Vagina (tissue), 2 donors: ENCODE data around the gene KRTAP19-3. TPM values are rescaled to one million over a fixed set of nuclear protein-coding genes. Genes with fewer than 3 reads are reported as not detected.

Source experiments
- DNase-seq, 2 donors: peaks; one replicate each; pipeline ENCODE4 v3.0.0-alpha.2; 2017; ENCODE audit errors: extremely low spot score in 2 of 2
- H3K27ac ChIP-seq: fragments of 200-600 bp; sonication (generic); one replicate; pipeline ENCODE4 v1.5.1; 2019
- H3K27me3 ChIP-seq: fragments of 200-600 bp; sonication (generic); one replicate; pipeline ENCODE4 v1.5.1; 2019
- H3K36me3 ChIP-seq, 2 donors: fragments of 200-600 bp; sonication (generic); one replicate each; pipeline ENCODE4 v1.5.1; 2017 to 2019
- H3K4me1 ChIP-seq: fragments of 200-600 bp; sonication (generic); one replicate; pipeline ENCODE4 v1.5.1; 2019
- H3K4me3 ChIP-seq, 2 donors: fragments of 200-600 bp; sonication (generic); 1 replicate in 1 of 2; 2 replicates in 1 of 2; pipeline ENCODE4 v1.5.1; 2016 to 2019
- H3K9me3 ChIP-seq: fragments of 200-600 bp; sonication (generic); one replicate; pipeline ENCODE4 v1.5.1; 2019
- POLR2A ChIP-seq, 2 donors: fragments of 450-650 bp; IDR thresholded peaks; one replicate each; pipeline ENCODE4 v1.6.1; 2017; ENCODE audit warnings: antibody characterized with exemption in 2 of 2, mild to moderate bottlenecking in 2 of 2, moderate library complexity in 2 of 2
- POLR2AphosphoS5 ChIP-seq, 2 donors: sonication (generic); formaldehyde crosslinking; IDR thresholded peaks; one replicate each; pipeline ENCODE4 v1.9.0; 2017; ENCODE audit warnings: antibody characterized with exemption in 2 of 2, mild to moderate bottlenecking in 2 of 2, low read depth in 1 of 2; ENCODE audit not compliant: insufficient read depth in 1 of 2
- intact Hi-C: fragments of 100-400 bp; cut with DNase I; formaldehyde crosslinking; loops from one replicate; pipeline ENCODE4 v1.15.1; 2023
- small RNA-seq: library from RNA; depleted of rRNA; stranded (forward); fragments of <200 nt; gene quantifications from one replicate; pipeline ENCODE3, GENCODE V24; 2016
- total RNA-seq: library from RNA; depleted of rRNA; stranded (reverse); fragments of >200 nt; gene quantifications from one replicate; pipeline ENCODE4 v1.2.3, GENCODE V29; 2016
- TF ChIP-seq, protein P1 (sequence below), 3 experiments: fragments of 450-650 bp in 2 of 3; fragments of 200-600 bp in 1 of 3; sonication (generic) in 1 of 3; IDR thresholded peaks; one replicate each; pipeline ENCODE4 v1.5.1; 2017 to 2019; ENCODE audit warnings: antibody characterized with exemption in 3 of 3, mild to moderate bottlenecking in 2 of 3, moderate library complexity in 2 of 3

KRTAP19-3 gene
- total RNA-seq, 1 donor from 2014 or later: not detected

DNA sequence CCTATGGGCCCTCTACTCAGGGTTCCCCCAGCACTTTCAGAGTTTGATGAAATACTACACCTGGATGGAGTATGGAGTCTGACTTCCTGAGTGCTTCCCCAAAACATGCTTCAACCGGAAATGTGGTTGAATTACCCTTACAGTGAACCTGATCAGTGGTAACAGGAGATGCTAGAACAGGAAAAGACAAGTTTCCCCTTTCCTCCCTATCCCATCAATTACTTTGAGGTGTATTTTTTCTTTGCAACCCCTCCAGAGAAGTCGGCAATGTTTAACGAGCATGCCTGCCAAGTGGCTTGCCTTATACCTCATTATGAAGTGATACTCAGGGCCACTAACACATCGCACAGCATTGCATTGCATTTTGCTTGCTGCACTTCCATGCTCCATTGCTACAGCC is 44.8 kb downstream of the KRTAP19-3 start:
- Histone ChIP-seq H3K36me3 (no peaks in the 10 kb centered on the region), H3K27ac (no peak overlapping the region), H3K4me1 (no peaks in the 10 kb centered on the region), H3K4me3 (no peak overlapping the region), H3K27me3 (no peaks in the 10 kb centered on the region), H3K9me3 (no peaks in the 10 kb centered on the region)
- intact Hi-C loops: no loop called here
- TF ChIP-seq POLR2A (IDR thresholded peaks at IDR 0.05) (no peak), POLR2AphosphoS5 (IDR thresholded peaks at IDR 0.05; ENCODE audit: insufficient read depth in 1 of 2, low read depth in 1 of 2) (no peak)
- TF ChIP-seq, protein P1, sequence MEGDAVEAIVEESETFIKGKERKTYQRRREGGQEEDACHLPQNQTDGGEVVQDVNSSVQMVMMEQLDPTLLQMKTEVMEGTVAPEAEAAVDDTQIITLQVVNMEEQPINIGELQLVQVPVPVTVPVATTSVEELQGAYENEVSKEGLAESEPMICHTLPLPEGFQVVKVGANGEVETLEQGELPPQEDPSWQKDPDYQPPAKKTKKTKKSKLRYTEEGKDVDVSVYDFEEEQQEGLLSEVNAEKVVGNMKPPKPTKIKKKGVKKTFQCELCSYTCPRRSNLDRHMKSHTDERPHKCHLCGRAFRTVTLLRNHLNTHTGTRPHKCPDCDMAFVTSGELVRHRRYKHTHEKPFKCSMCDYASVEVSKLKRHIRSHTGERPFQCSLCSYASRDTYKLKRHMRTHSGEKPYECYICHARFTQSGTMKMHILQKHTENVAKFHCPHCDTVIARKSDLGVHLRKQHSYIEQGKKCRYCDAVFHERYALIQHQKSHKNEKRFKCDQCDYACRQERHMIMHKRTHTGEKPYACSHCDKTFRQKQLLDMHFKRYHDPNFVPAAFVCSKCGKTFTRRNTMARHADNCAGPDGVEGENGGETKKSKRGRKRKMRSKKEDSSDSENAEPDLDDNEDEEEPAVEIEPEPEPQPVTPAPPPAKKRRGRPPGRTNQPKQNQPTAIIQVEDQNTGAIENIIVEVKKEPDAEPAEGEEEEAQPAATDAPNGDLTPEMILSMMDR (IDR thresholded peaks at IDR 0.05): no peak
- DNase-seq: no peak

DNA sequence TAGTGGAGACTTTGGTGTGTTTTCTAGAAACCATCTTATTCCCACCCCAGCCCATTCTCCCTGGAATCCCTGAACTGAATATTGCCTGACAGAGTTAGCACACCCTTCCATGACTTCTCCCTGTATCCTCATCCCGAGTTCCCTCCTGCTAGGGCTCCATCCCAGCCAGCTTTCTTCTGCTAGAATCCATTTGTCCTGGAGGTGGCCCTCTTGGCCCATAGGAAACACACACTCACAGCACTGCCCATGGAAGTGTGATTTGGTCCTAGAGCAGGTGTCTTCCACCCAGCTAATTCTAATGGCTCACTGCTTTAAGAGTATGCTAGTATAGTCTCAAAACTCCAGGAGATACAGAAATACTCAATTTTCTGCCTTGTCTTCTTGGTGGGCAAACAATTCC is 47.6 kb downstream of the KRTAP19-3 start:
- H3K4me1 ChIP-seq: no peaks in the 10 kb centered on the region
- no peaks in the 10 kb centered on the region for H3K36me3 ChIP-seq
- intact Hi-C loops: no loop called here
- H3K4me3 ChIP-seq: no peak overlapping the region
- no peak overlapping the region for H3K27ac ChIP-seq
- no peaks in the 10 kb centered on the region for H3K9me3 ChIP-seq
- TF ChIP-seq, protein P1 (IDR thresholded peaks at IDR 0.05): no peak
- TF ChIP-seq POLR2AphosphoS5 (IDR thresholded peaks at IDR 0.05; ENCODE audit: insufficient read depth in 1 of 2, low read depth in 1 of 2): no peak
- TF ChIP-seq POLR2A (IDR thresholded peaks at IDR 0.05): no peak
- no peak for DNase-seq
- no peaks in the 10 kb centered on the region for H3K27me3 ChIP-seq

DNA sequence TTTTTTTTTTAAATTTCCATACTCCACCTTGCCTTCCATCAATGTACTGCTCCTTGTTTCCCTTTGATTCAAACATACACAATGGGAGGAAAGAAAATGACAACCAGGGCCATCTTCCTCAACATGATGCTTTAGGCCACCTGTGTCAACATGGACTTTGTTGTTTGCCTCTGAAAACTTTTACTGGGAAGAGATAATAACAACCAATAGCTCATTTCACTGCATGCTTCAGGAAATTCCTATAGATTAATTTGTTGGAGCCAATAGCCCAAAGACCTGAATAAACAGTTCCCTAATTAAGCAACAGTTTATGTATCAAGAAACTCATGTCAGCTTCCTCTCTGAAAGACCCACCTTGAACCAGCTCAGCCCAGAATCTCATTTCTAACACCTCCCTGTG is 48.6 kb downstream of the KRTAP19-3 start:
- intact Hi-C loops: no loop called here
- H3K36me3 ChIP-seq: no peaks in the 10 kb centered on the region

More for the DNA sequence above, 48.6 kb downstream of the KRTAP19-3 start:
- H3K4me1 ChIP-seq: no peaks in the 10 kb centered on the region
- no peak for DNase-seq
- no peaks in the 10 kb centered on the region for H3K9me3 ChIP-seq
- H3K27ac ChIP-seq: no peak overlapping the region
- no peaks in the 10 kb centered on the region for H3K27me3 ChIP-seq
- TF ChIP-seq POLR2AphosphoS5 (IDR thresholded peaks at IDR 0.05; ENCODE audit: insufficient read depth in 1 of 2, low read depth in 1 of 2) (no peak), POLR2A (IDR thresholded peaks at IDR 0.05) (no peak)
- TF ChIP-seq, protein P1 (IDR thresholded peaks at IDR 0.05): no peak
- H3K4me3 ChIP-seq: no peak overlapping the region

Small RNAs within 50 kb of the gene (small RNA-seq; reads per million reads assigned to genes)
- gene AP000567.1 (not detected), gene KRTAP19-10P (not detected), gene KRTAP19-11P (not detected), gene KRTAP19-9P (not detected)

Other genes with a start within 250 kb of the KRTAP19-3 start
- not detected for gene KRTAP24-1, start 209.1 kb downstream of the KRTAP19-3 start, total RNA-seq
- gene KRTAP25-1, start 202.5 kb downstream of the KRTAP19-3 start, total RNA-seq: not detected
- gene KRTAP26-1, start 171.7 kb downstream of the KRTAP19-3 start, total RNA-seq: not detected
- not detected for gene KRTAP27-1, start 154.3 kb downstream of the KRTAP19-3 start, total RNA-seq
- not detected for gene KRTAP23-1, start 143.4 kb downstream of the KRTAP19-3 start, total RNA-seq
- not detected for gene KRTAP13-2, start 119.7 kb downstream of the KRTAP19-3 start, total RNA-seq
- not detected for gene KRTAP13-1, start 96.0 kb downstream of the KRTAP19-3 start, total RNA-seq
- gene KRTAP13-3, start 66.1 kb downstream of the KRTAP19-3 start, total RNA-seq: not detected
- not detected for gene KRTAP13-4, start 61.8 kb downstream of the KRTAP19-3 start, total RNA-seq
- gene KRTAP15-1, start 51.7 kb downstream of the KRTAP19-3 start, total RNA-seq: not detected
- not detected for gene KRTAP19-1, start 11.6 kb downstream of the KRTAP19-3 start, total RNA-seq
- not detected for gene KRTAP19-2, start 4.6 kb downstream of the KRTAP19-3 start, total RNA-seq
- not detected for gene KRTAP19-4, start 5.2 kb upstream of the KRTAP19-3 start, total RNA-seq
- not detected for gene KRTAP19-5, start 10.1 kb upstream of the KRTAP19-3 start, total RNA-seq
- gene KRTAP19-6, start 49.9 kb upstream of the KRTAP19-3 start, total RNA-seq: not detected
- gene KRTAP19-7, start 69.3 kb upstream of the KRTAP19-3 start, total RNA-seq: not detected
- gene KRTAP22-2, start 98.4 kb upstream of the KRTAP19-3 start, total RNA-seq: not detected
- gene KRTAP6-3, start 100.4 kb upstream of the KRTAP19-3 start, total RNA-seq: not detected
- gene KRTAP6-2, start 106.9 kb upstream of the KRTAP19-3 start, total RNA-seq: not detected
- gene KRTAP22-1, start 109.1 kb upstream of the KRTAP19-3 start, total RNA-seq: not detected
- gene KRTAP6-1, start 121.9 kb upstream of the KRTAP19-3 start, total RNA-seq: not detected
- gene KRTAP20-1, start 124.4 kb upstream of the KRTAP19-3 start, total RNA-seq: not detected
- not detected for gene KRTAP20-4, start 128.6 kb upstream of the KRTAP19-3 start, total RNA-seq
- gene KRTAP20-2, start 143.2 kb upstream of the KRTAP19-3 start, total RNA-seq: not detected
- gene KRTAP20-3, start 150.9 kb upstream of the KRTAP19-3 start, total RNA-seq: not detected
- not detected for gene KRTAP21-3, start 226.8 kb upstream of the KRTAP19-3 start, total RNA-seq